ENCODE measurements around the gene SUOX. TPM values are rescaled to one million over a fixed set of nuclear protein-coding genes. Genes with fewer than 3 reads are reported as not detected.
A peak's percentile ranks its signal among the peaks of the same experiment; 100 is the strongest.
"Not testable (repeated sequence)": the region's sequence is repeated elsewhere in the genome, so short reads cannot be mapped to it uniquely, and the experiment has no call there.

The SUOX gene
- total RNA-seq, 4 donors from 2014 or later, result 5.1 to 35.5 (median 26.7) TPM

GRCh38 chr12:55993230-55993853 is 3.7 kb upstream of the SUOX start:
- no peak for TF ChIP-seq POLR2A (IDR thresholded peaks at IDR 0.05)
- TF ChIP-seq, protein P1, sequence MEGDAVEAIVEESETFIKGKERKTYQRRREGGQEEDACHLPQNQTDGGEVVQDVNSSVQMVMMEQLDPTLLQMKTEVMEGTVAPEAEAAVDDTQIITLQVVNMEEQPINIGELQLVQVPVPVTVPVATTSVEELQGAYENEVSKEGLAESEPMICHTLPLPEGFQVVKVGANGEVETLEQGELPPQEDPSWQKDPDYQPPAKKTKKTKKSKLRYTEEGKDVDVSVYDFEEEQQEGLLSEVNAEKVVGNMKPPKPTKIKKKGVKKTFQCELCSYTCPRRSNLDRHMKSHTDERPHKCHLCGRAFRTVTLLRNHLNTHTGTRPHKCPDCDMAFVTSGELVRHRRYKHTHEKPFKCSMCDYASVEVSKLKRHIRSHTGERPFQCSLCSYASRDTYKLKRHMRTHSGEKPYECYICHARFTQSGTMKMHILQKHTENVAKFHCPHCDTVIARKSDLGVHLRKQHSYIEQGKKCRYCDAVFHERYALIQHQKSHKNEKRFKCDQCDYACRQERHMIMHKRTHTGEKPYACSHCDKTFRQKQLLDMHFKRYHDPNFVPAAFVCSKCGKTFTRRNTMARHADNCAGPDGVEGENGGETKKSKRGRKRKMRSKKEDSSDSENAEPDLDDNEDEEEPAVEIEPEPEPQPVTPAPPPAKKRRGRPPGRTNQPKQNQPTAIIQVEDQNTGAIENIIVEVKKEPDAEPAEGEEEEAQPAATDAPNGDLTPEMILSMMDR (IDR thresholded peaks at IDR 0.05), result no peak
- intact Hi-C loops (cut with DNase I; ENCODE audit: low total_unique reads), result loop anchor here (10.0 kb wide), 1 partner anchor 51 kb away; the partner anchor contains the start of gene RPS26

GRCh38 chr12:55995366-55995765 is 1.7 kb upstream of the SUOX start:
- H3K27ac ChIP-seq, result no peak overlapping the region
- no peaks in the 10 kb centered on the region for H3K36me3 ChIP-seq
- H3K4me3 ChIP-seq, result no peak overlapping the region
- intact Hi-C loops (cut with DNase I; ENCODE audit: low total_unique reads), result loop anchor here (10.0 kb wide), 1 partner anchor 49 kb away; the partner anchor contains the start of gene RPS26
- TF ChIP-seq POLR2A (IDR thresholded peaks at IDR 0.05), result no peak
- TF ChIP-seq, protein P1 (IDR thresholded peaks at IDR 0.05), result no peak
- H3K9me3 ChIP-seq, result no peaks in the 10 kb centered on the region
- H3K27me3 ChIP-seq, result no peaks in the 10 kb centered on the region
- H3K4me1 ChIP-seq, result no peaks in the 10 kb centered on the region
- no peak for DNase-seq

More at GRCh38 chr12:55993230-55993853, 3.7 kb upstream of the SUOX start:
- Histone ChIP-seq H3K4me1 (no peaks in the 10 kb centered on the region), H3K27me3 (no peaks in the 10 kb centered on the region), H3K4me3 (no peak overlapping the region), H3K9me3 (no peaks in the 10 kb centered on the region), H3K36me3 (no peaks in the 10 kb centered on the region), H3K27ac (no peak overlapping the region)
- no peak for DNase-seq

DNA sequence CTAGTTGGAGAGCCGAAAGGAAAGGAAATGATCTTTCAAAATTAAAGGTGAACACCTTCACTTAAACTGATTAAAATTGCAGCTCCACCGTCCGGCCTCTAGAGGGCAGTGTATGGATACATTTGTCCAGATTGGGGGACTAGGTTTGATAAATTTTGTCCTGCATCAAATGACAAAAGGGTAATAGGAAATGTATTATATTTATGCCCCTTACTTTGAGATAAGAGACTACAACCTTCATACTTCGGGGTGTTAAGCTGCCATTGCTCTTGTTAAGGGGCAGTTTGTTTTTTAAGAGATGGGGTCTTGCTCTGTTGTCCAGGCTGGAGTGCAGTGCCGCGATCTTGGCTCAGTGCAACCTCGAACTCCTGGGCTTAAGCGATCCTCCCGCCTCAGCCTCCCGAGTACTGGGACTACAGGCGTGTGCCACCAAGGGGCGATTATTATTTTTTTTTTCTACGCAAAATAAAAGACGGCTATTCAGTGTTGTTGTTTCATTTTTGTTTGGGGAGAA is 818 bp upstream of the SUOX start:
- no peaks in the 10 kb centered on the region for H3K27me3 ChIP-seq
- H3K4me1 ChIP-seq, result no peaks in the 10 kb centered on the region
- DNase-seq, result peak; percentile 42 to 59
- peak overlapping the region; percentile 81 to 85 for H3K27ac ChIP-seq
- H3K36me3 ChIP-seq, result no peaks in the 10 kb centered on the region
- peak overlapping the region; percentile 60 to 63 for H3K4me3 ChIP-seq
- TF ChIP-seq, protein P1 (IDR thresholded peaks at IDR 0.05), result peak; percentile 81 to 89 (median 86)
- TF ChIP-seq POLR2A (IDR thresholded peaks at IDR 0.05), result no peak
- H3K9me3 ChIP-seq, result no peaks in the 10 kb centered on the region
- intact Hi-C loops (cut with DNase I; ENCODE audit: low total_unique reads), result loop anchor here (10.0 kb wide), 1 partner anchor 49 kb away; the partner anchor contains the start of gene RPS26

DNA sequence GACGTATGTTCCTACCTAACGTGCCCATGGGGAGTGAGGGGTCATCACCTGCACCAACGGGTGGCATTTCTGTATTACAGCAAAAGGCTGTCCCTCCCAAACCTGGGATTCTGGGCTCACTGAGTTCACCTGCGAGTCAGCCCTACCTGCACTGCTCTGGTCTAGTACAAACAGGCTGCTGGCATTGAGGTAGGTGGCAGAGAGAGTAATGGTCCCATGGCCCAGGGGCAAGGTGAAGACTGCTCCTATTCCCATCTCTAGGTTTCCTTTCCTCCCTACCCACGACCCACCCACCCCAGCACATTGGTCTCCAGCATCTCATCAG is 421 bp downstream of the SUOX start:
- H3K27me3 ChIP-seq, result no peaks in the 10 kb centered on the region
- no peak for DNase-seq
- H3K9me3 ChIP-seq, result no peaks in the 10 kb centered on the region
- H3K27ac ChIP-seq, result peak overlapping the region; percentile 81 to 84
- H3K36me3 ChIP-seq, result no peaks in the 10 kb centered on the region
- intact Hi-C loops (cut with DNase I; ENCODE audit: low total_unique reads), result loop anchor here (10.0 kb wide), 1 partner anchor 47 kb away; the partner anchor contains the start of gene RPS26
- TF ChIP-seq, protein P1 (IDR thresholded peaks at IDR 0.05), result no peak
- TF ChIP-seq POLR2A (IDR thresholded peaks at IDR 0.05), result no peak
- H3K4me1 ChIP-seq, result no peaks in the 10 kb centered on the region
- peak overlapping the region; percentile 60 to 63 for H3K4me3 ChIP-seq

GRCh38 chr12:55999522-55999921 is 2.4 kb downstream of the SUOX start:
- DNase-seq, H3K27ac ChIP-seq, H3K9me3 ChIP-seq, H3K36me3 ChIP-seq, H3K4me1 ChIP-seq, H3K4me3 ChIP-seq, H3K27me3 ChIP-seq: not testable (repeated sequence)
- intact Hi-C loops (cut with DNase I; ENCODE audit: low total_unique reads), result loop anchor here (10.0 kb wide), 1 partner anchor 45 kb away; the partner anchor contains the start of gene RPS26

DNA sequence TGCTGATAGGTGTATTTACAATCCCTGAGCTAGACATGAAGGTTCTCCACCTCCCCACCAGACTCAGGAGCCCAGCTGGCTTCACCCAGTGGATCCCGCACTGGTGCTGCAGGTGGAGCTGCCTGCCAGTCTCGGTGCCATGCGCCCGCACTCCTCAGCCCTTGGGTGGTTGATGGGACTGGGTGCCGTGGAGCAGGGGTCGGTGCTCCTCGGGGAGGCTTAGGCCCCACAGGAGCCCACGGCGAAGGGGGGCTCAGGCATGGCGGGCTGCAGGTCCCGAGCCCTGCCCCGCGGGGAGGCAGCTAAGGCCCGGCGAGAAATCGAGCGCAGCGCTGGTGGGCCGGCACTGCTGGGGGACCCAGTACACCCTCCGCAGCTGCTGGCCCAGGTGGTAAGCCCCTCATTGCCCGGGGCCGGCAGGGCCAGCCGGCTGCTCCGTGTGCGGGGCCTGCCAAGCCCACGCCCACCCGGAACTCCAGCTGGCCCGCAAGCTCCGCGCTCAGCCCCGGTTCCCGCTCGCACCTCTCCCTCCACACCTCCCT is 3.0 kb downstream of the SUOX start:
- DNase-seq, H3K27me3 ChIP-seq, H3K4me3 ChIP-seq, H3K36me3 ChIP-seq, H3K4me1 ChIP-seq, H3K27ac ChIP-seq, H3K9me3 ChIP-seq: not testable (repeated sequence)
- intact Hi-C loops (cut with DNase I; ENCODE audit: low total_unique reads), result loop anchor here (10.0 kb wide), 1 partner anchor 45 kb away; the partner anchor contains the start of gene RPS26

All from uterus (tissue), 4 donors.